Endodermal cell (in vitro differentiated cells): ENCODE measurements around the gene MEP1A. TPM values are rescaled to one million over a fixed set of nuclear protein-coding genes. Genes with fewer than 3 reads are reported as not detected.

Experiments
- DNase-seq: peaks from one replicate; pipeline ENCODE4 v3.0.0-alpha.2; 2017
- H3K27ac ChIP-seq: 2 replicates; pipeline ENCODE4 v1.5.1; 2013; ENCODE audit warnings: mild to moderate bottlenecking, low read depth, low read length, moderate library complexity
- H3K27me3 ChIP-seq: 2 replicates; pipeline ENCODE4 v1.6.1; 2013; ENCODE audit warnings: mild to moderate bottlenecking, low read length, moderate library complexity; ENCODE audit not compliant: insufficient read depth, control insufficient read depth, poor library complexity, severe bottlenecking
- H3K36me3 ChIP-seq: 2 replicates; pipeline ENCODE4 v1.7.0; 2013; ENCODE audit warnings: mild to moderate bottlenecking, low read length, moderate library complexity; ENCODE audit not compliant: control insufficient read depth, insufficient read depth
- H3K4me1 ChIP-seq: one replicate; pipeline ENCODE4 v1.7.0; 2013; ENCODE audit warnings: low read length; ENCODE audit not compliant: control insufficient read depth, insufficient read depth
- H3K4me3 ChIP-seq: 2 replicates; pipeline ENCODE4 v1.5.1; 2013; ENCODE audit warnings: mild to moderate bottlenecking, low read length, moderate library complexity
- H3K9ac ChIP-seq: 2 replicates; pipeline ENCODE4 v1.6.1; 2013; ENCODE audit warnings: mild to moderate bottlenecking, low read length, moderate library complexity; ENCODE audit not compliant: poor library complexity, severe bottlenecking; ENCODE audit errors: extremely low read depth
- H3K9me3 ChIP-seq: 2 replicates; pipeline ENCODE4 v1.6.1; 2013; ENCODE audit warnings: mild to moderate bottlenecking, low read length, moderate library complexity; ENCODE audit not compliant: control insufficient read depth
- H3K27ac Mint-ChIP-seq: 2 replicates; pipeline ENCODE4 v1.8.0; 2020; ENCODE audit warnings: mixed read lengths
- H3K27me3 Mint-ChIP-seq: 2 replicates; pipeline ENCODE4 v1.8.0; 2021; ENCODE audit warnings: mild to moderate bottlenecking, mixed read lengths; ENCODE audit not compliant: insufficient read depth
- H3K36me3 Mint-ChIP-seq: 2 replicates; pipeline ENCODE4 v1.8.0; 2020; ENCODE audit warnings: low read depth, mixed read lengths
- H3K4me1 Mint-ChIP-seq: 2 replicates; pipeline ENCODE4 v1.8.0; 2020; ENCODE audit warnings: mixed read lengths
- H3K4me3 Mint-ChIP-seq: 2 replicates; pipeline ENCODE4 v1.8.0; 2020; ENCODE audit warnings: mild to moderate bottlenecking, moderate library complexity, mixed read lengths
- H3K9me3 Mint-ChIP-seq: 2 replicates; pipeline ENCODE4 v1.8.0; 2020; ENCODE audit warnings: mild to moderate bottlenecking, mixed read lengths
- WGBS, 2 experiments: methylation state at CpG; one replicate each; pipeline versions ENCODE4 v1.1.5 to v1.1.7; 2013; ENCODE audit warnings: missing lambda C conversion rate in 2 of 2, mixed read lengths in 1 of 2; ENCODE audit not compliant: insufficient coverage in 1 of 2, insufficient read length in 1 of 2; 5-methylcytosine and 5-hydroxymethylcytosine counted together
- total RNA-seq, 2 donors: library from RNA; stranded (reverse); fragmentation: NEBNext Ultra II Directional in 1 of 2; extraction: Animal tissue kit (Norgen Biotek cat#: 25700) in 1 of 2; gene quantifications; 2 replicates in 1 of 2; 3 replicates in 1 of 2; pipeline ENCODE4 v1.2.1, GENCODE V29; 2021
- TF ChIP-seq, protein P1 (sequence below): fragments of 200-600 bp; sonication (generic); conservative IDR thresholded peaks from 2 replicates; pipeline ENCODE4 v1.5.0; 2021; ENCODE audit warnings: antibody characterized with exemption, mild to moderate bottlenecking

Gene MEP1A
- total RNA-seq, 2 donors from 2014 or later = not detected

DNA sequence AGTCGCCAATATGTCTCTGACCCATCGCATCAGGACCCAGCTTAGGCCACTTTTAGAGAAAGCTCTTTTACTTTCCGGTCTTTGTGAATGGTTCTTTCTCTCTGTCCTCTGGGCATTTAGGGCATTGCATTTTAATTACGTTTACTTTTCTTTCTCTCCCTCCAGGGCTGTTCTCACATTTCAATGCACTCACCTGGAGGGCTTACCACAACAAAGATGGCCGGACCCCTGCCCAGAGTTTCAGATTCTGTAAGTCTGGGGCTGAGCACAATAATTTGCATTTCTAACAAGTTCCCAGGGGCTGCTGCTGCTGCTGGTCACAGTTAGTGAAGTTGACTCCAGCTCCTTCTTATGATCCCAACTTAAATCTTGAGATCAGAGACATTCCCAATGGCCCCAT, 43.5 kb upstream of the MEP1A start:
- Mint-ChIP-seq H3K36me3 (no peaks in the 10 kb centered on the region), H3K4me1 (peaks cover 6% of the 10 kb centered on the region), H3K4me3 (no peak overlapping the region), H3K27me3 (peaks cover 4% of the 10 kb centered on the region), H3K9me3 (no peaks in the 10 kb centered on the region), H3K27ac (no peak overlapping the region)
- peak; percentile 65 for DNase-seq
- Histone ChIP-seq H3K4me1 (no peaks in the 10 kb centered on the region), H3K27ac (no peak overlapping the region), H3K36me3 (no peaks in the 10 kb centered on the region), H3K9ac (no peak overlapping the region), H3K4me3 (no peak overlapping the region), H3K9me3 (no peaks in the 10 kb centered on the region), H3K27me3 (peaks cover 12% of the 10 kb centered on the region)
- WGBS, 2 experiments = 60 to 68% methylated on average over 5 of the region's 5 CpGs
- TF ChIP-seq, protein P1, sequence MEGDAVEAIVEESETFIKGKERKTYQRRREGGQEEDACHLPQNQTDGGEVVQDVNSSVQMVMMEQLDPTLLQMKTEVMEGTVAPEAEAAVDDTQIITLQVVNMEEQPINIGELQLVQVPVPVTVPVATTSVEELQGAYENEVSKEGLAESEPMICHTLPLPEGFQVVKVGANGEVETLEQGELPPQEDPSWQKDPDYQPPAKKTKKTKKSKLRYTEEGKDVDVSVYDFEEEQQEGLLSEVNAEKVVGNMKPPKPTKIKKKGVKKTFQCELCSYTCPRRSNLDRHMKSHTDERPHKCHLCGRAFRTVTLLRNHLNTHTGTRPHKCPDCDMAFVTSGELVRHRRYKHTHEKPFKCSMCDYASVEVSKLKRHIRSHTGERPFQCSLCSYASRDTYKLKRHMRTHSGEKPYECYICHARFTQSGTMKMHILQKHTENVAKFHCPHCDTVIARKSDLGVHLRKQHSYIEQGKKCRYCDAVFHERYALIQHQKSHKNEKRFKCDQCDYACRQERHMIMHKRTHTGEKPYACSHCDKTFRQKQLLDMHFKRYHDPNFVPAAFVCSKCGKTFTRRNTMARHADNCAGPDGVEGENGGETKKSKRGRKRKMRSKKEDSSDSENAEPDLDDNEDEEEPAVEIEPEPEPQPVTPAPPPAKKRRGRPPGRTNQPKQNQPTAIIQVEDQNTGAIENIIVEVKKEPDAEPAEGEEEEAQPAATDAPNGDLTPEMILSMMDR = no peak

DNA sequence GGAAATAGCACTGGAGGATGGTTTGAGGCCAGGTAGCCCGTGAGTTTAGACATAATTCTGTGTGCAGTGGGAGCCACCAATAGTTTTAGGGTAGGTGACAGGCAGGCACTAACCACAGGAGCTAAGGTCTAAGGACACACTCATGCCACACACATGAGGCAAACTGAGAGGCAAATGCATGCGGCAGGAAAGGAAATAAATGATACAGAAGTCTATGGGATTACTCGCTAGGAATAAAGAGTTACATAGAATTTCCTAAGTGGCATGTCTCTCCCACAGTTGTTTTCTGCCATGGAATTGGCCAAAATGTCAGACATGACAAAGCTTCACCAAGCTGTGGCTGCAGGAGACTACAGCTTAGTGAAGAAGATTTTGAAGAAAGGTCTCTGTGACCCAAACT, 41.5 kb upstream of the MEP1A start:
- H3K9me3 Mint-ChIP-seq = no peaks in the 10 kb centered on the region

DNA sequence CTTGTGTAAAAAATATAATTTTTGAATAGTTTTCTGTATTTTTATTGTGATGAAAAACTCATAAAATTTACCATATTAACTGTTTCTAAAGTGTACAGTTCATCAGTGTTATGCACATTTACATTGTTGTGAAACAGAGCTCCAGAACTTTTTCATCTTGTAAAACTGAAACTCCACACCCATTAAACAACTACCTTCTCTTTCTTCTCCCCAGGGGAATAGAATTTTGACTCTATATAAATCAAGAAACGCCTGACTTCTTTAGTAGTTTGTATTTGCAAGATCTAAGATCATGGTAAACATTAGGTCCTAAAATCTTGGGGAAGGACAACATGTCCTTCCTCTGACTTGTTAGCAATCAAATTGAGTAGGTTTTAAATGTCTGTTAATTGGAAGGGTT, 37.3 kb upstream of the MEP1A start:
- Mint-ChIP-seq H3K27ac (no peak overlapping the region), H3K4me1 (no peaks in the 10 kb centered on the region), H3K36me3 (no peaks in the 10 kb centered on the region), H3K4me3 (no peak overlapping the region), H3K9me3 (no peaks in the 10 kb centered on the region), H3K27me3 (no peaks in the 10 kb centered on the region)
- H3K4me1 ChIP-seq = no peaks in the 10 kb centered on the region
- DNase-seq = no peak
- H3K27me3 ChIP-seq = no peaks in the 10 kb centered on the region
- H3K36me3 ChIP-seq = no peaks in the 10 kb centered on the region
- no peak overlapping the region for H3K4me3 ChIP-seq
- no peak overlapping the region for H3K27ac ChIP-seq
- H3K9ac ChIP-seq = no peak overlapping the region
- WGBS, 2 experiments = 85% methylated on average over 1 of the region's 1 CpG; no CpG with 5 or more reads in 1 of the 2 experiments
- TF ChIP-seq, protein P1 = no peak
- H3K9me3 ChIP-seq = no peaks in the 10 kb centered on the region

More for the DNA sequence above, 41.5 kb upstream of the MEP1A start:
- TF ChIP-seq, protein P1 = no peak
- no peaks in the 10 kb centered on the region for H3K36me3 Mint-ChIP-seq
- no peak overlapping the region for H3K4me3 Mint-ChIP-seq
- no peaks in the 10 kb centered on the region for H3K9me3 ChIP-seq
- peaks cover 6% of the 10 kb centered on the region for H3K4me1 Mint-ChIP-seq
- no peaks in the 10 kb centered on the region for H3K4me1 ChIP-seq
- 89 to 93% methylated on average over 3 of the region's 3 CpGs for WGBS, 2 experiments
- H3K27ac ChIP-seq = no peak overlapping the region
- no peak overlapping the region for H3K9ac ChIP-seq
- no peak overlapping the region for H3K4me3 ChIP-seq
- DNase-seq = no peak
- H3K27me3 Mint-ChIP-seq = no peaks in the 10 kb centered on the region
- no peaks in the 10 kb centered on the region for H3K27me3 ChIP-seq
- no peaks in the 10 kb centered on the region for H3K36me3 ChIP-seq
- H3K27ac Mint-ChIP-seq = no peak overlapping the region
